ENCODE data around the gene MREG. TPM values are rescaled to one million over a fixed set of nuclear protein-coding genes. Genes with fewer than 3 reads are reported as not detected.
A peak's percentile ranks its signal among the peaks of the same experiment; 100 is the strongest.
"Not testable (repeated sequence)": the region's sequence is repeated elsewhere in the genome, so short reads cannot be mapped to it uniquely, and the experiment has no call there.

Gene MREG
- total and polyA plus RNA-seq, 12 donors: 3.1 to 14.4 (median 6.3) TPM

- Histone ChIP-seq H3K36me3 (replicated peaks in 1 of 2) (no peaks in the 10 kb centered on the region), H3K4me3 (no peak overlapping the region), H3K27me3 (peaks cover 5% of the 10 kb centered on the region), H3K9me3 (replicated peaks in 1 of 3) (no peaks in the 10 kb centered on the region), H3K4me1 (replicated peaks in 1 of 2) (no peaks in the 10 kb centered on the region), H3K27ac (no peak overlapping the region)
- WGBS, 4 donors: 83 to 87% (median 87%) methylated on average over 6 of the region's 6 CpGs
- DNase-seq: no peak
- intact Hi-C loops (cut with DNase I): no loop called here
- TF ChIP-seq CTCF (IDR thresholded peaks at IDR 0.05) (no peak), POLR2A (IDR thresholded peaks at IDR 0.05) (no peak)
Measured at GRCh38 chr2:215929602-215930335, 83.6 kb downstream of the MREG start.

GRCh38 chr2:215928086-215928485 is 85.3 kb downstream of the MREG start:
- Histone ChIP-seq H3K27ac (no peak overlapping the region), H3K4me3 (no peak overlapping the region), H3K9me3 (replicated peaks in 1 of 3) (no peaks in the 10 kb centered on the region), H3K36me3 (replicated peaks in 1 of 2) (no peaks in the 10 kb centered on the region), H3K4me1 (replicated peaks in 1 of 2) (no peaks in the 10 kb centered on the region), H3K27me3 (peaks cover 5% of the 10 kb centered on the region)
- 55 to 88% (median 78%) methylated on average over 8 to 11 of the region's 11 CpGs for WGBS, 4 donors
- no peak for TF ChIP-seq CTCF (IDR thresholded peaks at IDR 0.05)
- TF ChIP-seq POLR2A (IDR thresholded peaks at IDR 0.05): no peak
- DNase-seq: no peak
- intact Hi-C loops (cut with DNase I): no loop called here

- DNase-seq; H3K4me3 ChIP-seq; H3K27ac ChIP-seq; H3K27me3 ChIP-seq; H3K4me1 ChIP-seq (replicated peaks in 1 of 2); H3K9me3 ChIP-seq (replicated peaks in 1 of 3); H3K36me3 ChIP-seq (replicated peaks in 1 of 2); intact Hi-C loops (cut with DNase I): not testable (repeated sequence)
- 90 to 97% (median 94%) methylated on average over 6 of the region's 6 CpGs for WGBS, 4 donors
Measured at GRCh38 chr2:215926992-215927391, 86.4 kb downstream of the MREG start.

- H3K27ac ChIP-seq: no peak overlapping the region
- H3K27me3 ChIP-seq: no peaks in the 10 kb centered on the region
- DNase-seq: peak; percentile 33 to 80 (median 49)
- no peak overlapping the region for H3K4me3 ChIP-seq
- H3K4me1 ChIP-seq (replicated peaks in 1 of 2): no peaks in the 10 kb centered on the region
- TF ChIP-seq CTCF (IDR thresholded peaks at IDR 0.05) (no peak), POLR2A (IDR thresholded peaks at IDR 0.05) (no peak)
- intact Hi-C loops (cut with DNase I): no loop called here
- no peaks in the 10 kb centered on the region for H3K36me3 ChIP-seq (replicated peaks in 1 of 2)
- no peaks in the 10 kb centered on the region for H3K9me3 ChIP-seq (replicated peaks in 1 of 3)
- WGBS, 4 donors: 41 to 64% (median 56%) methylated on average over 3 of the region's 3 CpGs
Measured at GRCh38 chr2:215921895-215922294, 91.5 kb downstream of the MREG start.
